Ovary (tissue), 9 donors: Measurements from ENCODE around the gene HIVEP3. TPM values are rescaled to one million over a fixed set of nuclear protein-coding genes. Genes with fewer than 3 reads are reported as not detected.

Experiments
- DNase-seq, 5 donors: peaks; one replicate each; pipeline ENCODE4 v3.0.0-alpha.2; 2019 to 2020
- H3K27ac ChIP-seq, 2 donors: fragments of 200-600 bp; one replicate each; pipeline versions ENCODE4 v1.5.1 to v1.8.0; 2019 to 2022
- H3K27me3 ChIP-seq: fragments of 200-600 bp; one replicate; pipeline ENCODE4 v1.8.0; 2022
- H3K36me3 ChIP-seq: fragments of 200-600 bp; sonication (generic); one replicate; pipeline ENCODE4 v1.5.1; 2019
- H3K4me1 ChIP-seq: one replicate; pipeline ENCODE4 v1.8.1; 2013; ENCODE audit warnings: mild to moderate bottlenecking, moderate library complexity; ENCODE audit not compliant: insufficient read depth
- H3K4me3 ChIP-seq: fragments of 200-600 bp; sonication (generic); one replicate; pipeline ENCODE4 v1.5.1; 2017
- H3K9me3 ChIP-seq, 2 donors: fragments of 200-600 bp in 1 of 2; sonication (generic) in 1 of 2; one replicate each; pipeline versions ENCODE4 v1.5.1 to v1.8.1; 2013 to 2019; ENCODE audit warnings: mild to moderate bottlenecking in 1 of 2, moderate library complexity in 1 of 2
- CTCF ChIP-seq, 3 donors: fragments of 450-650 bp in 2 of 3; fragments of 200-600 bp in 1 of 3; IDR thresholded peaks; one replicate each; pipeline versions ENCODE4 v1.5.1 to v1.8.0; 2016 to 2022; ENCODE audit warnings: antibody characterized with exemption in 3 of 3, mild to moderate bottlenecking in 1 of 3
- EP300 ChIP-seq: sonication (generic); formaldehyde crosslinking; IDR thresholded peaks from one replicate; pipeline ENCODE4 v1.6.1; 2017; ENCODE audit warnings: antibody characterized with exemption
- POLR2A ChIP-seq: fragments of 450-650 bp; IDR thresholded peaks from one replicate; pipeline ENCODE4 v1.6.1; 2017; ENCODE audit warnings: antibody characterized with exemption, mild to moderate bottlenecking, moderate library complexity
- WGBS, 3 donors: extraction: QIAGEN DNeasy Blood & Tissue Kit in 1 of 3; methylation state at CpG; one replicate each; pipeline versions ENCODE4 v1.1.5 to v1.1.7; 2013 to 2017; 5-methylcytosine and 5-hydroxymethylcytosine counted together
- intact Hi-C, 4 donors: fragments of 100-400 bp; cut with DNase I; formaldehyde crosslinking; loops; one replicate each; pipeline versions ENCODE4 v1.11.0 to v1.15.1; 2022 to 2023
- polyA plus RNA-seq, 2 donors: library from polyadenylated mRNA; stranded (reverse); fragments of 200-250 nt in 1 of 2; fragments of 350-450 nt in 1 of 2; fragmentation: Illumina TruSeq in 1 of 2; extraction: RNeasy Lipid Tissue Mini Kit (QIAGEN cat#74804) in 1 of 2; gene quantifications; one replicate each; pipeline ENCODE4 v1.2.3, GENCODE V29; 2013 to 2014
- total RNA-seq, 7 donors: library from RNA; depleted of rRNA in 2 of 7; stranded (reverse); fragments of >200 nt in 2 of 7; fragmentation: NEBNext Ultra II Directional in 3 of 7; extraction: Animal tissue kit (Norgen Biotek cat#: 25700) in 3 of 7; gene quantifications; one replicate each; pipeline versions ENCODE4 v1.1.0 to v1.2.4, GENCODE V29; 2016 to 2023
- donor health status: DM: no; HTN: no; CAD: no; lungs with moderate emphysema.
- donor health status: DM: no; HTN: no; CAD: no.
- donor health status: Bipolar disorder and iron deficiency.
- donor health status: DM: yes; HTN: yes; CAD: no.
- donor health status: DM: no; HTN: no; CAD: no.
- donor health status: DM: yes; HTN: yes; CAD: no.

Gene HIVEP3
- total and polyA plus RNA-seq, 9 donors = 3.0 to 7.5 (median 5.2) TPM

- Histone ChIP-seq H3K27ac (no peak overlapping the region), H3K4me1 (no peaks in the 10 kb centered on the region), H3K4me3 (no peak overlapping the region), H3K9me3 (no peaks in the 10 kb centered on the region), H3K27me3 (no peaks in the 10 kb centered on the region), H3K36me3 (no peaks in the 10 kb centered on the region)
- intact Hi-C loops = no loop called here
- TF ChIP-seq POLR2A = no peak
- no peak for TF ChIP-seq EP300
- no peak for TF ChIP-seq CTCF (IDR thresholded peaks at IDR 0.05)
- WGBS, 3 donors = 80 to 89% (median 85%) methylated on average over 2 of the region's 2 CpGs
- DNase-seq = no peak
Observed at GRCh38 chr1:41508290-41508689, 410.4 kb downstream of the HIVEP3 start.

GRCh38 chr1:41507836-41508235, 410.9 kb downstream of the HIVEP3 start:
- no peak for TF ChIP-seq POLR2A
- no peak for TF ChIP-seq EP300
- no peak for TF ChIP-seq CTCF (IDR thresholded peaks at IDR 0.05)
- 84 to 93% (median 85%) methylated on average over 6 of the region's 6 CpGs for WGBS, 3 donors
- no peak for DNase-seq
- H3K36me3 ChIP-seq = no peaks in the 10 kb centered on the region
- no peaks in the 10 kb centered on the region for H3K9me3 ChIP-seq
- intact Hi-C loops = no loop called here
- no peaks in the 10 kb centered on the region for H3K27me3 ChIP-seq
- H3K27ac ChIP-seq = no peak overlapping the region
- no peak overlapping the region for H3K4me3 ChIP-seq
- H3K4me1 ChIP-seq = no peaks in the 10 kb centered on the region

GRCh38 chr1:41507110-41507720, 411.5 kb downstream of the HIVEP3 start:
- DNase-seq = no peak
- intact Hi-C loops = no loop called here
- TF ChIP-seq CTCF (IDR thresholded peaks at IDR 0.05) = no peak
- TF ChIP-seq EP300 = no peak
- TF ChIP-seq POLR2A = no peak
- no peaks in the 10 kb centered on the region for H3K4me1 ChIP-seq
- no peaks in the 10 kb centered on the region for H3K9me3 ChIP-seq
- no peaks in the 10 kb centered on the region for H3K36me3 ChIP-seq
- WGBS, 3 donors = 66 to 67% (median 66%) methylated on average over 13 of the region's 13 CpGs
- H3K4me3 ChIP-seq = no peak overlapping the region
- no peaks in the 10 kb centered on the region for H3K27me3 ChIP-seq
- no peak overlapping the region for H3K27ac ChIP-seq

GRCh38 chr1:41504114-41505035, 414.3 kb downstream of the HIVEP3 start:
- Histone ChIP-seq H3K27ac (no peak overlapping the region), H3K27me3 (no peaks in the 10 kb centered on the region), H3K9me3 (no peaks in the 10 kb centered on the region), H3K36me3 (no peaks in the 10 kb centered on the region), H3K4me1 (no peaks in the 10 kb centered on the region), H3K4me3 (no peak overlapping the region)
- DNase-seq = no peak
- TF ChIP-seq EP300 = no peak
- TF ChIP-seq POLR2A = no peak
- no peak for TF ChIP-seq CTCF (IDR thresholded peaks at IDR 0.05)
- intact Hi-C loops = no loop called here
- WGBS, 3 donors = 86 to 90% (median 89%) methylated on average over 15 of the region's 15 CpGs
